ENCODE data around the gene FCF1. TPM values are rescaled to one million over a fixed set of nuclear protein-coding genes. Genes with fewer than 3 reads are reported as not detected.

Gene FCF1
- polyA plus RNA-seq, 1 donor from 2014 or later: 39.8 TPM

DNA sequence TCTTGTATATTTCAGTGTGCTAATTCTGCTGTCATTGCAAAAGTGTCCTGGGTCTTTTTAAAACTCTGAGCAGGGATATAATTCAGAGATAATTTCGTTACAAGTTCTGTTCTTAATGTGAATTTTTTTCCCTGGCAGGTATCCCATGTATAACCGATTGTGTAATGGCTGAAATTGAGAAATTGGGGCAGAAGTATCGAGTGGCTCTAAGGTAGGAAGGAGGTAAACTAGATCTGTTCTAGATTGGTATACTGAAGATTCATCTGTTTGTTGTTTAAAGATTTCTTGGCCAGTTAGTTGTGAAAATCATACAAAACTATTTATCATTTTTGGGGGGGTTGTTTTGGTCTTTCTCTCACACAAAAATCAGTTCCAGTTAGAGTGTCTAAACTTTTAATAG lies 10.2 kb downstream of the FCF1 start:
- Histone ChIP-seq H3K79me2 (replicated peaks; ENCODE audit: insufficient read depth, low read length) (no peaks in the 10 kb centered on the region), H3K4me3 (ENCODE audit: low read length) (no peak overlapping the region), H3K9me3 (ENCODE audit: low read length) (no peaks in the 10 kb centered on the region), H3K9ac (ENCODE audit: low read length) (no peak overlapping the region), H3F3A (ENCODE audit: insufficient read depth, low read length, poor library complexity, severe bottlenecking) (no peaks in the 10 kb centered on the region), H3K4me2 (ENCODE audit: low read length) (no peak overlapping the region), H3K36me3 (ENCODE audit: insufficient read depth, low read length) (no peaks in the 10 kb centered on the region), H4K20me1 (ENCODE audit: insufficient read depth) (no peaks in the 10 kb centered on the region), H2AFZ (ENCODE audit: low read depth, low read length) (no peak overlapping the region), H3K27ac (ENCODE audit: low read length) (no peak overlapping the region), H3K27me3 (ENCODE audit: insufficient read depth, low read depth, low read length) (no peaks in the 10 kb centered on the region), H3K9me2 (ENCODE audit: insufficient read depth, low read length) (no peaks in the 10 kb centered on the region)
- no peak for TF ChIP-seq TAF1 (IDR thresholded peaks at IDR 0.05; ENCODE audit: low read depth)
- TF ChIP-seq POLR2AphosphoS5 (IDR thresholded peaks at IDR 0.05): no peak
- TF ChIP-seq, protein P1, sequence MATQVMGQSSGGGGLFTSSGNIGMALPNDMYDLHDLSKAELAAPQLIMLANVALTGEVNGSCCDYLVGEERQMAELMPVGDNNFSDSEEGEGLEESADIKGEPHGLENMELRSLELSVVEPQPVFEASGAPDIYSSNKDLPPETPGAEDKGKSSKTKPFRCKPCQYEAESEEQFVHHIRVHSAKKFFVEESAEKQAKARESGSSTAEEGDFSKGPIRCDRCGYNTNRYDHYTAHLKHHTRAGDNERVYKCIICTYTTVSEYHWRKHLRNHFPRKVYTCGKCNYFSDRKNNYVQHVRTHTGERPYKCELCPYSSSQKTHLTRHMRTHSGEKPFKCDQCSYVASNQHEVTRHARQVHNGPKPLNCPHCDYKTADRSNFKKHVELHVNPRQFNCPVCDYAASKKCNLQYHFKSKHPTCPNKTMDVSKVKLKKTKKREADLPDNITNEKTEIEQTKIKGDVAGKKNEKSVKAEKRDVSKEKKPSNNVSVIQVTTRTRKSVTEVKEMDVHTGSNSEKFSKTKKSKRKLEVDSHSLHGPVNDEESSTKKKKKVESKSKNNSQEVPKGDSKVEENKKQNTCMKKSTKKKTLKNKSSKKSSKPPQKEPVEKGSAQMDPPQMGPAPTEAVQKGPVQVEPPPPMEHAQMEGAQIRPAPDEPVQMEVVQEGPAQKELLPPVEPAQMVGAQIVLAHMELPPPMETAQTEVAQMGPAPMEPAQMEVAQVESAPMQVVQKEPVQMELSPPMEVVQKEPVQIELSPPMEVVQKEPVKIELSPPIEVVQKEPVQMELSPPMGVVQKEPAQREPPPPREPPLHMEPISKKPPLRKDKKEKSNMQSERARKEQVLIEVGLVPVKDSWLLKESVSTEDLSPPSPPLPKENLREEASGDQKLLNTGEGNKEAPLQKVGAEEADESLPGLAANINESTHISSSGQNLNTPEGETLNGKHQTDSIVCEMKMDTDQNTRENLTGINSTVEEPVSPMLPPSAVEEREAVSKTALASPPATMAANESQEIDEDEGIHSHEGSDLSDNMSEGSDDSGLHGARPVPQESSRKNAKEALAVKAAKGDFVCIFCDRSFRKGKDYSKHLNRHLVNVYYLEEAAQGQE (IDR thresholded peaks at IDR 0.05; ENCODE audit: borderline replicate concordance): no peak
- no peak for TF ChIP-seq EP300 (conservative IDR thresholded peaks at IDR 0.05; ENCODE audit: poor library complexity, severe bottlenecking)
- no peak for TF ChIP-seq SMC3 (conservative IDR thresholded peaks at IDR 0.05; ENCODE audit: poor library complexity)

DNA sequence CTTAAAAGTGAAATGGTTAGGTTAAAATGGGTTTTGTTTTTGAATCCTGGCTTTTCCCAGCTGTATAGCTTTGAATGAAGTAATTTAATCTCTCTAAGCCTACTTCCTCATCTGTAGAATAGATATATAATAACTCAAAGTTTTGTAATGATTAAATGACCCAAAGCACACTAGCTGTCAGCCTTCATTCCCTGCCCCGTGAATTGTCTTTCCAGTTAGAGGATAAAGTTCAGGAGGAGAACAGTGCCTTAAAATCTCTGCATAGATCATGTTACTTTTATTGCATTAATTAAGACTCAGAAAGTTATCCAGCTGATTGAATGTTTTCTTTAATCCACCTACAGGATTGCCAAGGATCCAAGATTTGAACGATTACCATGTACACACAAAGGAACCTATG lies 19.4 kb downstream of the FCF1 start:
- Histone ChIP-seq H3K27ac (ENCODE audit: low read length) (no peak overlapping the region), H3K4me2 (ENCODE audit: low read length) (no peak overlapping the region), H3K36me3 (ENCODE audit: insufficient read depth, low read length) (no peaks in the 10 kb centered on the region), H3K27me3 (ENCODE audit: insufficient read depth, low read depth, low read length) (no peaks in the 10 kb centered on the region), H3K79me2 (replicated peaks; ENCODE audit: insufficient read depth, low read length) (no peaks in the 10 kb centered on the region), H4K20me1 (ENCODE audit: insufficient read depth) (no peaks in the 10 kb centered on the region), H3K9me3 (ENCODE audit: low read length) (no peaks in the 10 kb centered on the region), H3K9me2 (ENCODE audit: insufficient read depth, low read length) (no peaks in the 10 kb centered on the region), H3K4me3 (ENCODE audit: low read length) (no peak overlapping the region), H2AFZ (ENCODE audit: low read depth, low read length) (no peak overlapping the region), H3F3A (ENCODE audit: insufficient read depth, low read length, poor library complexity, severe bottlenecking) (no peaks in the 10 kb centered on the region), H3K9ac (ENCODE audit: low read length) (no peak overlapping the region)
- no peak for TF ChIP-seq EZH2 (IDR thresholded peaks at IDR 0.05; ENCODE audit: borderline replicate concordance, insufficient read depth, low read length, poor library complexity, severe bottlenecking)
- no peak for TF ChIP-seq POLR2AphosphoS5 (IDR thresholded peaks at IDR 0.05)
- TF ChIP-seq, protein P1 (IDR thresholded peaks at IDR 0.05; ENCODE audit: borderline replicate concordance): no peak
- TF ChIP-seq, protein P2, sequence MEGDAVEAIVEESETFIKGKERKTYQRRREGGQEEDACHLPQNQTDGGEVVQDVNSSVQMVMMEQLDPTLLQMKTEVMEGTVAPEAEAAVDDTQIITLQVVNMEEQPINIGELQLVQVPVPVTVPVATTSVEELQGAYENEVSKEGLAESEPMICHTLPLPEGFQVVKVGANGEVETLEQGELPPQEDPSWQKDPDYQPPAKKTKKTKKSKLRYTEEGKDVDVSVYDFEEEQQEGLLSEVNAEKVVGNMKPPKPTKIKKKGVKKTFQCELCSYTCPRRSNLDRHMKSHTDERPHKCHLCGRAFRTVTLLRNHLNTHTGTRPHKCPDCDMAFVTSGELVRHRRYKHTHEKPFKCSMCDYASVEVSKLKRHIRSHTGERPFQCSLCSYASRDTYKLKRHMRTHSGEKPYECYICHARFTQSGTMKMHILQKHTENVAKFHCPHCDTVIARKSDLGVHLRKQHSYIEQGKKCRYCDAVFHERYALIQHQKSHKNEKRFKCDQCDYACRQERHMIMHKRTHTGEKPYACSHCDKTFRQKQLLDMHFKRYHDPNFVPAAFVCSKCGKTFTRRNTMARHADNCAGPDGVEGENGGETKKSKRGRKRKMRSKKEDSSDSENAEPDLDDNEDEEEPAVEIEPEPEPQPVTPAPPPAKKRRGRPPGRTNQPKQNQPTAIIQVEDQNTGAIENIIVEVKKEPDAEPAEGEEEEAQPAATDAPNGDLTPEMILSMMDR (IDR thresholded peaks at IDR 0.05; ENCODE audit: poor library complexity, severe bottlenecking): no peak
- no peak for TF ChIP-seq SMC3 (conservative IDR thresholded peaks at IDR 0.05; ENCODE audit: poor library complexity)
- TF ChIP-seq MXI1 (conservative IDR thresholded peaks at IDR 0.05; ENCODE audit: poor library complexity, severe bottlenecking): no peak
- TF ChIP-seq EP300 (conservative IDR thresholded peaks at IDR 0.05; ENCODE audit: poor library complexity, severe bottlenecking): no peak
- TF ChIP-seq RAD21 (conservative IDR thresholded peaks at IDR 0.05): no peak
- TF ChIP-seq TAF1 (IDR thresholded peaks at IDR 0.05; ENCODE audit: low read depth): no peak

Measured in neural cell (in vitro differentiated cells).